Right cardiac atrium (tissue), 5 donors: ENCODE data around the gene ATP1A3. TPM values are rescaled to one million over a fixed set of nuclear protein-coding genes. Genes with fewer than 3 reads are reported as not detected.

Source experiments
- ATAC-seq, 2 donors: fragments of 200-7000 bp; cut with Tn5 transposase; one replicate each; pipeline versions ENCODE4 v1.8.0 to v1.9.1; 2020; ENCODE audit warnings: moderate library complexity in 2 of 2, mild to moderate bottlenecking in 1 of 2
- DNase-seq, 3 donors: peaks; one replicate each; pipeline ENCODE4 v3.0.0-alpha.2; 2020
- H3K27ac ChIP-seq: one replicate; pipeline ENCODE4 v1.5.1; 2013; ENCODE audit warnings: mild to moderate bottlenecking, low read length, control low read depth, moderate library complexity
- H3K27me3 ChIP-seq: one replicate; pipeline ENCODE4 v1.6.1; 2013; ENCODE audit not compliant: control insufficient read depth, insufficient read depth
- H3K4me1 ChIP-seq: one replicate; pipeline ENCODE4 v1.6.1; 2013; ENCODE audit warnings: low read length; ENCODE audit not compliant: control insufficient read depth, insufficient read depth
- H3K4me3 ChIP-seq: one replicate; pipeline ENCODE4 v1.5.1; 2013; ENCODE audit warnings: low read length, control low read depth
- H3K9me3 ChIP-seq: one replicate; pipeline ENCODE4 v1.6.1; 2013; ENCODE audit warnings: low read length; ENCODE audit not compliant: control insufficient read depth
- WGBS: extraction: QIAGEN DNeasy Blood & Tissue Kit; methylation state at CpG from one replicate; pipeline ENCODE4 v1.1.7; 2013; 5-methylcytosine and 5-hydroxymethylcytosine counted together
- intact Hi-C, 4 donors: fragments of 100-400 bp; cut with DNase I; formaldehyde crosslinking; loops; one replicate each; pipeline versions ENCODE4 v1.11.0 to v1.14.0; 2022 to 2023
- polyA plus RNA-seq: library from polyadenylated mRNA; stranded (reverse); fragments of 200-250 nt; gene quantifications from one replicate; pipeline ENCODE4 v1.2.3, GENCODE V29; 2013
- total RNA-seq, 4 donors: library from RNA; stranded (reverse); fragmentation: NEBNext Ultra II Directional; extraction: Animal tissue kit (Norgen Biotek cat#: 25700); gene quantifications; one replicate each; pipeline ENCODE4 v1.2.1, GENCODE V29; 2021
- donor health status: healthy with polysubstance abuse.
- donor health status: DM: no; HTN: yes; CAD: no.
- donor health status: DM: no; HTN: no; CAD: no.
- donor health status: DM: no; HTN: yes; CAD: no; lungs with severe emphysema.
- donor health status: DM: yes; HTN: yes; CAD: no.

Gene ATP1A3
- total and polyA plus RNA-seq, 5 donors: 104 to 295 (median 231) TPM

- no peak for ATAC-seq
- Histone ChIP-seq H3K27ac (no peak overlapping the region), H3K27me3 (no peaks in the 10 kb centered on the region), H3K4me3 (no peak overlapping the region), H3K4me1 (no peaks in the 10 kb centered on the region), H3K9me3 (no peaks in the 10 kb centered on the region)
- intact Hi-C loops: no loop called here
- WGBS: 83% methylated on average over 15 of the region's 15 CpGs
- DNase-seq: peak in 1 of 3 donors; percentile 22
Observed at GRCh38 chr19:41981724-41982123, 12.3 kb downstream of the ATP1A3 start.

GRCh38 chr19:41978470-41978869, 15.6 kb downstream of the ATP1A3 start:
- Histone ChIP-seq H3K4me1 (no peaks in the 10 kb centered on the region), H3K9me3 (no peaks in the 10 kb centered on the region), H3K27me3 (no peaks in the 10 kb centered on the region), H3K27ac (no peak overlapping the region), H3K4me3 (no peak overlapping the region)
- ATAC-seq: no peak
- intact Hi-C loops: no loop called here
- 88% methylated on average over 17 of the region's 17 CpGs for WGBS
- DNase-seq: peak in 2 of 3 donors; percentile 40

GRCh38 chr19:41977916-41978315, 16.1 kb downstream of the ATP1A3 start:
- intact Hi-C loops: no loop called here
- no peak overlapping the region for H3K27ac ChIP-seq
- DNase-seq: peak in 1 of 3 donors; percentile 44
- WGBS: 77% methylated on average over 22 of the region's 22 CpGs
- no peak for ATAC-seq
- no peaks in the 10 kb centered on the region for H3K9me3 ChIP-seq
- no peaks in the 10 kb centered on the region for H3K27me3 ChIP-seq
- no peaks in the 10 kb centered on the region for H3K4me1 ChIP-seq
- H3K4me3 ChIP-seq: no peak overlapping the region

GRCh38 chr19:41974652-41975051, 19.4 kb downstream of the ATP1A3 start:
- ATAC-seq (peak in 1 of 2 donors; percentile 24), DNase-seq (no peak)
- WGBS: 63% methylated on average over 8 of the region's 8 CpGs
- intact Hi-C loops: no loop called here
- Histone ChIP-seq H3K27me3 (no peaks in the 10 kb centered on the region), H3K4me3 (no peak overlapping the region), H3K9me3 (no peaks in the 10 kb centered on the region), H3K4me1 (no peaks in the 10 kb centered on the region), H3K27ac (no peak overlapping the region)

- Histone ChIP-seq H3K27ac (no peak overlapping the region), H3K27me3 (no peaks in the 10 kb centered on the region), H3K4me1 (no peaks in the 10 kb centered on the region), H3K4me3 (no peak overlapping the region), H3K9me3 (no peaks in the 10 kb centered on the region)
- 78% methylated on average over 11 of the region's 11 CpGs for WGBS
- intact Hi-C loops: no loop called here
- no peak for ATAC-seq
- peak in 1 of 3 donors; percentile 8 for DNase-seq
Observed at GRCh38 chr19:41971363-41971762, 22.7 kb downstream of the ATP1A3 start.

GRCh38 chr19:41969772-41970458, 24.1 kb downstream of the ATP1A3 start:
- 90% methylated on average over 19 of the region's 19 CpGs for WGBS
- Histone ChIP-seq H3K9me3 (no peaks in the 10 kb centered on the region), H3K4me1 (no peaks in the 10 kb centered on the region), H3K27me3 (no peaks in the 10 kb centered on the region), H3K27ac (no peak overlapping the region), H3K4me3 (no peak overlapping the region)
- DNase-seq (peak in 1 of 3 donors; percentile 25), ATAC-seq (no peak)
- intact Hi-C loops: no loop called here

GRCh38 chr19:41968751-41969595, 25.1 kb downstream of the ATP1A3 start:
- no peaks in the 10 kb centered on the region for H3K4me1 ChIP-seq
- H3K27me3 ChIP-seq: no peaks in the 10 kb centered on the region
- intact Hi-C loops: no loop called here
- no peak overlapping the region for H3K27ac ChIP-seq
- H3K9me3 ChIP-seq: no peaks in the 10 kb centered on the region
- DNase-seq: peak in 2 of 3 donors; percentile 23 to 30
- no peak for ATAC-seq
- no peak overlapping the region for H3K4me3 ChIP-seq
- 82% methylated on average over 28 of the region's 28 CpGs for WGBS

GRCh38 chr19:41967054-41967783, 26.8 kb downstream of the ATP1A3 start:
- Histone ChIP-seq H3K4me1 (no peaks in the 10 kb centered on the region), H3K27ac (no peak overlapping the region), H3K9me3 (no peaks in the 10 kb centered on the region), H3K4me3 (no peak overlapping the region), H3K27me3 (no peaks in the 10 kb centered on the region)
- WGBS: 68% methylated on average over 26 of the region's 26 CpGs
- peak in 1 of 3 donors; percentile 27 for DNase-seq
- ATAC-seq: peak in 1 of 2 donors; percentile 4
- intact Hi-C loops: no loop called here

GRCh38 chr19:41965106-41965505, 28.9 kb downstream of the ATP1A3 start:
- peak in 1 of 3 donors; percentile 14 for DNase-seq

GRCh38 chr19:41960973-41961372, 33.1 kb downstream of the ATP1A3 start:
- no peak for ATAC-seq
- no peak overlapping the region for H3K4me3 ChIP-seq

More at GRCh38 chr19:41965106-41965505, 28.9 kb downstream of the ATP1A3 start:
- Histone ChIP-seq H3K4me3 (no peak overlapping the region), H3K27me3 (no peaks in the 10 kb centered on the region), H3K4me1 (no peaks in the 10 kb centered on the region), H3K9me3 (no peaks in the 10 kb centered on the region), H3K27ac (no peak overlapping the region)
- 75% methylated on average over 5 of the region's 5 CpGs for WGBS
- no peak for ATAC-seq
- intact Hi-C loops: no loop called here

More at GRCh38 chr19:41960973-41961372, 33.1 kb downstream of the ATP1A3 start:
- H3K9me3 ChIP-seq: no peaks in the 10 kb centered on the region
- no peak for DNase-seq
- H3K27ac ChIP-seq: no peak overlapping the region
- intact Hi-C loops: no loop called here
- H3K4me1 ChIP-seq: no peaks in the 10 kb centered on the region
- WGBS: 95% methylated on average over 5 of the region's 5 CpGs
- no peaks in the 10 kb centered on the region for H3K27me3 ChIP-seq
